ENCODE data around the gene MTUS2. TPM values are rescaled to one million over a fixed set of nuclear protein-coding genes. Genes with fewer than 3 reads are reported as not detected.

MTUS2 gene
- total and polyA plus RNA-seq, 2 of the 8 experiments (the other 6 are each of a cell fraction or from before 2014, with no cell fraction given) = 0.18 to 0.80 TPM

GRCh38 chr13:29000826-29001225 lies 180.7 kb downstream of the MTUS2 start:
- H3K79me1 ChIP-seq (ENCODE audit: low read depth, low read length) = no peaks in the 10 kb centered on the region
- 87% methylated on average over 3 of the region's 3 CpGs; no CpG with 5 or more reads in 1 of the 2 experiments for WGBS, 2 experiments (ENCODE audit: extremely low coverage in 1 of 2, insufficient coverage in 1 of 2, insufficient read length in 1 of 2, insufficient replicate concordance in 2 of 2, low coverage in 1 of 2, low lambda C conversion rate in 2 of 2, missing lambda C conversion rate in 1 of 2)
- no peak for FAIRE-seq
- TF ChIP-seq RAD21 (IDR thresholded peaks at IDR 0.05 in 1 of 2, conservative IDR thresholded peaks at IDR 0.05 in 1 of 2; ENCODE audit: low read depth in 2 of 2, low read length in 2 of 2) = no peak
- no peak for TF ChIP-seq GABPA (IDR thresholded peaks at IDR 0.05; ENCODE audit: borderline replicate concordance, insufficient read depth, low read length)
- no peak for TF ChIP-seq FOSL1 (IDR thresholded peaks at IDR 0.05; ENCODE audit: insufficient read depth, low read depth, low read length)
- no peak for TF ChIP-seq SP1 (IDR thresholded peaks at IDR 0.05; ENCODE audit: low read depth, low read length)
- TF ChIP-seq TBP (IDR thresholded peaks at IDR 0.05; ENCODE audit: low read depth, low read length) = no peak
- no peak for TF ChIP-seq POLR2AphosphoS5 (IDR thresholded peaks at IDR 0.05; ENCODE audit: low read depth, low read length)
- TF ChIP-seq ASH2L (IDR thresholded peaks at IDR 0.05; ENCODE audit: low read length) = no peak
- TF ChIP-seq JUN (IDR thresholded peaks at IDR 0.05; ENCODE audit: low read depth, low read length) = no peak
- no peak for TF ChIP-seq TCF12 (IDR thresholded peaks at IDR 0.05; ENCODE audit: low read depth, low read length)
- no peak for TF ChIP-seq TAF7 (optimal IDR thresholded peaks at IDR 0.05; ENCODE audit: borderline replicate concordance, low read depth, low read length)
- no peak for TF ChIP-seq RFX5 (IDR thresholded peaks at IDR 0.05; ENCODE audit: borderline replicate concordance, low read depth, low read length)
- TF ChIP-seq CHD2 (IDR thresholded peaks at IDR 0.05; ENCODE audit: low read length) = no peak

More at GRCh38 chr13:29000826-29001225, 180.7 kb downstream of the MTUS2 start:
- Histone ChIP-seq H3K9ac (replicated peaks in 1 of 4; ENCODE audit: extremely low read depth in 1 of 4, low read depth in 3 of 4, low read length in 3 of 4) (no peak overlapping the region), H2BK20ac (ENCODE audit: low read length) (no peak overlapping the region), H3K18ac (ENCODE audit: extremely low read depth, low read length) (no peak overlapping the region), H3K4me2 (ENCODE audit: insufficient read depth in 1 of 2, low read depth in 2 of 2, low read length in 2 of 2) (no peak overlapping the region), H4K20me1 (replicated peaks in 1 of 2; ENCODE audit: control insufficient read depth in 1 of 2, insufficient read depth in 2 of 2, low read length in 2 of 2) (no peaks in the 10 kb centered on the region), H2BK12ac (ENCODE audit: low read depth, low read length) (no peak overlapping the region), H3K4me3 (ENCODE audit: extremely low read depth in 1 of 4, insufficient read depth in 2 of 4, low read depth in 3 of 4, low read length in 4 of 4) (no peak overlapping the region), H3K23ac (ENCODE audit: insufficient read length) (no peak overlapping the region), H3K56ac (replicated peaks; ENCODE audit: insufficient read length, low read depth, low read length) (no peak overlapping the region), H3K36me3 (ENCODE audit: control insufficient read depth in 2 of 4, insufficient read depth in 4 of 4, low read length in 3 of 4) (no peaks in the 10 kb centered on the region), H4K5ac (ENCODE audit: insufficient read length, low read depth, low read length) (no peak overlapping the region), H2BK120ac (replicated peaks; ENCODE audit: low read depth, low read length) (no peak overlapping the region), H3K27me3 (replicated peaks in 1 of 4; ENCODE audit: control insufficient read depth in 3 of 4, extremely low read depth in 1 of 4, insufficient read depth in 3 of 4, low read length in 3 of 4) (no peaks in the 10 kb centered on the region), H4K8ac (ENCODE audit: extremely low read depth, insufficient read depth, low read length) (no peak overlapping the region), H3K9me3 (ENCODE audit: insufficient read depth in 2 of 2, low read depth in 1 of 2, low read length in 1 of 2) (peaks cover 4 to 8% of the 10 kb centered on the region in 2 experiments; a peak in 1 of 4 replicates), H4K91ac (replicated peaks; ENCODE audit: insufficient read length, low read length) (no peak overlapping the region), H3K27ac (ENCODE audit: low read depth, low read length) (no peak overlapping the region), H3K4me1 (replicated peaks in 1 of 4; ENCODE audit: control insufficient read depth in 3 of 4, insufficient read depth in 4 of 4, low read length in 3 of 4) (no peaks in the 10 kb centered on the region), H3K79me2 (ENCODE audit: control insufficient read depth in 1 of 2, insufficient read depth in 2 of 2, low read length in 2 of 2) (no peaks in the 10 kb centered on the region), H3K4ac (replicated peaks; ENCODE audit: insufficient read length, low read depth, low read length) (no peak overlapping the region), H3K14ac (ENCODE audit: insufficient read length) (no peak overlapping the region), H2AFZ (ENCODE audit: low read length) (no peak overlapping the region), H2BK15ac (ENCODE audit: low read length) (no peak overlapping the region), H2BK5ac (ENCODE audit: low read depth, low read length) (no peak overlapping the region), H2AK5ac (ENCODE audit: low read depth, low read length) (no peak overlapping the region), H3K23me2 (ENCODE audit: low read depth, low read length) (no peaks in the 10 kb centered on the region)
- ChIA-PET CTCF (ENCODE audit: partially characterized antibody) (no interaction called here), POLR2A (ENCODE audit: partially characterized antibody) (no interaction called here)
- DNase-seq (ENCODE audit: low read depth in 1 of 2, low spot score in 2 of 2) = no peak
